HG02623 (cell line): ENCODE results near the gene CHN2.
"Not testable (repeated sequence)": the region's sequence is repeated elsewhere in the genome, so short reads cannot be mapped to it uniquely, and the experiment has no call there.

Experiments
- ATAC-seq: cut with Tn5 transposase; IDR thresholded peaks from one replicate; pipeline ENCODE4 v1.9.1; 2021; ENCODE audit warnings: moderate library complexity; ENCODE audit not compliant: unreplicated experiment

The CHN2 gene

DNA sequence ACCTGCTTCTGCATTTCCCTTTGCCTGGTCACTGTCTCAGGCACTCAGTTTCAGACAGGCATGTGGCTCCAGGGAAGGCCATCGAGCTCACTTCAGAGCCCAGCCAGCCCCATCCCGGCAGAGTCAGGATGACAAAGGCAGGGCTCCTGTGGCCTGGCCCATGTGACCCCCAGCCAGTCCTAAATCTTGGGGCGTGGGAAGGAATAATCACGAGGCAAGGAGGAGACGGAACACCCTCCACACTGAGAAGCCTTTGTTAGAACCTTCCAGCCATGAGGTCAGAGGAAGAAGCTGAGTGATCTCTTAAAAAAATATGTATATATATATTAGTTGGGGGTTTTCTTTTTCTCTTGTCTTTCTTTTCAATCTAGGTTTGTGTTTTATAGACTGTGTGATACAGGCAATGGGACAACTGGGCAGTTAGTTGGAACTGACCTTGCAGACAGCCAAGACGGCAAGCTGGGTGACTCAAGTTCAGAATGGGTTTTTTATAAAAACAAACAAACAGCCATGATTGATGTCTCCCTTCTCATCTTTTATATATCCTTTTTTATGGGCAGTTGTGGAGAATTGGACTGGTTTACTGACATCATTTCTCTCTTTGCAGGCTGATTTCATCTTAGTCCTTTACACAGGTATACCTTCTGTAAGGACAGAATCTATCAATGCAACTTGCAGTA is 60.8 kb downstream of the CHN2 start:
- ATAC-seq, result no peak

DNA sequence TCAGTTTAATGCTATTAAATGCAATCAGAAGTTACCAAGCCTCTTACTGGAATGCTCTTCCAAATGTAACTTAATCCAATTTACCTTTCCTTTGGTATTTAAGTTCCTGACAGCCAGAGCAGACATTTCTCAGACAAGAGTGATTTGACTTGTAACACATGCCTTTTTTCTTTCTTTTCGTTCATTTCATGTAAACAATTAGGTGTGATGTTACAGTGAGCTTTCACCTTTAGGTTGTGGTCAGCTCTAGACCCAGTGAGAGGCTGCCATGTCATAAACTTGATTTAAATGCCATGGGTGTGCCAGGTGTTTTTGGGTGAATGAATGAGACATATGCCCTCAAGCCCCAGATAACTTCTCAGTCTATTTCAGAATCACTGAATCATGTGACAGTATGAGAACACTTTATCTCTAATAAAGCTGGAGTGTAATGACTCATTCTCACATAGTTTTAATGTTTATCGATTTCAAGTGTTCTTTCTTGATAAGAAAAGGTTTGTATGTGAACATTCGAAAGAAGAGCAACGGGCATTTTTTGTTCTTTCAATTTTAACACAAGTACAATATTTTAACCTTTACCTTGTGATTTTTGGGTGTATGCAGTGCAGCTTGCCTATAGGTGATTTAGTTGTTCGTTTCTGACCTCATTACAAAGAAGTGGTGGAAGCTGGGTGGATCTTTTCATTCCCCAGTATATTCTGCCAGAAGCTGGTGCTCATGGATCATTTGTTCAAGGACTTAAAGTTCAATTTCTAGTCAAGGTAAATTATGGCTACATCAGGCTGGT is 61.5 kb downstream of the CHN2 start:
- no peak for ATAC-seq

DNA sequence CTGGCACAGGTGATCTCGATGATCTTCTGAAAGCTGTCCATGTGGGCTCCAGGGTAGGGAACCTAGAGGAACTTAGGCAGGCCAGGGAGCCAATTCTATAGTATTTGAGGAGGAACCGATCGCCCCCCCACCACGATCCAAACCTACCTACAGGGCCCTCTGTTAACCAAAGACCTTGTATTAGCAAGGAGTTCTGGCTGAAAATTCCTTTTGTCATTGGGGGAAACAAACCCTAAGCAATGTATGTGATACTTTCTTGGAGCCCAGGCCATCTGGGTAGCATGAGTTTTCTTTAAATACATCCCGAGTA is 62.1 kb downstream of the CHN2 start:
- ATAC-seq, result no peak

DNA sequence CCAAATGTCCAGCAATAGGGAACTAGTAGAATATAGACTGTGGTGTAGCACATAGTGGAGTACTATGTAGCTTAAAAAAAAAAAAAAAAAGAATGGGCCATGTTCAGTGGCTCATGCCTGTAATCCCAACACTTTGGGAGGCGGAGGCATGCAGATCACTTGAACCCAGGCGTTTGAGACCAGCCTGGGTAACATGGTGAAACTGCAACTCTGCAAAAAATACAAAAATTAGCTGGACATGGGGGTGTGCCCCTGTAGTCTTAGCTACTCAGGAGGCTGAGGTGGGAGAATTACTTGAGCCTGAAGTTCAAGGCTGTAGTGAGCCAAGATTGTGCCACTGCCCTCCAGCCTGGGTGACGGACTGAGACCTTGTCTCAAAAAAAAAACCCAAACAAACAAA is 64.4 kb downstream of the CHN2 start:
- ATAC-seq, result no peak

DNA sequence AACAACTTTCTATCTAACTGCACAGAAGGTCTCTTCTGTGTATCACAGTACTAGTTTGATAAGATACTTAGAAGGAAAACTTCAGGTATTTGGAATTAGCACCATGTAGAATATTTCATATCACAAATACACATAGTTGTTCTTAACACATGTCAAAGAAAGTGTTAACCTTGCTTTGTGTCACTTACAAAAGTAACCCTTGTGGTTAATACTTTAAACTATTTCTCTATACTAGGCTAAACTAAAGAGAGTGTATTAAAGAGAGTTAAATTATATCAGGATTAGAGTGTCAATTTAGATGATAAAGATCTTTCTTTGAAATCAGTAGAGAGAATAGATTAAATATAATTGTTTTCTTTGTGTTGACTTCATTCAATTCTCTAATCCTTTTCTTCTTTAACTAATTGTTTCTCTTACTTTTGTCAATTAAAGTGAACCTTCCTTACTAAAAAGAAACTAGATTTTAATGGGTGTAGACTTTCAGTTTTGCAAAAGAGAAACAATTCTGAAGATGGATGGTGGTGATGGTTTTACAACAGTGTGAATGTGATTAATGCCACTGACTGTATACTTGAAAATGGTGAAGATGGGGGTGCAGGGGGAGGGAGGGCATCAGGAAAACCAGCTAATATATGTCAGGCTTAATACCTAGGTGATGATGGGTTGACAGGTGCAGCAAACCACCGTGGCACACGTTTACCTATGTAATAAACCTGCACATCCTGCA is 67.8 kb downstream of the CHN2 start:
- no peak for ATAC-seq

DNA sequence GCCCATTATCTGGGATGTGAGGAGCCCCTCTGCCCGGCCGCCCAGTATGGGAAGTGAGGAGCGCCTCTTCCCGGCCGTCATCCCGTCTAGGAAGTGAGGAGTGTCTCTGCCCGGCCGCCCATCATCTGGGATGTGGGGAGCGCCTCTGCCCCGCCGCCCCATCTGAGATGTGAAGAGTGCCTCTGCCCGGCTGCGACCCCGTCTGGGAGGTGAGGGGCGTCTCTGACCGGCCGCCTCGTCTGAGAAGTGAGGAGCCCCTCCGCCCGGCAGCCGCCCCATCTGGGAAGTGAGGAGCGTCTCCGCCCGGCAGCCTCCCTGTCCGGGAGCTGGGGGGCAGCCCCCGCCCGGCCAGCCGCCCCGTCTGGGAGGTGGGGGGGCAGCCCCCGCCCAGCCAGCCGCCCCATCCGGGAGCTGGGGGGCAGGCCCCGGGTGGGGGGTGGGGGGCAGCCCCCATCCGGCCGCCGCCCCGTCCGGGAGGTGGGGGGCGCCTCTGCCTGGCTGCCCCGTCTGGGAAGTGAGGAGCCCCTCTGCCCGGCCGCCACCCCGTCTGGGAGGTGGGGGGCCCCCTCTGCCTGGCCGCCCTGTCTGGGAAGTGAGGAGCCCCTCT is 69.1 kb downstream of the CHN2 start:
- ATAC-seq, result not testable (repeated sequence)

DNA sequence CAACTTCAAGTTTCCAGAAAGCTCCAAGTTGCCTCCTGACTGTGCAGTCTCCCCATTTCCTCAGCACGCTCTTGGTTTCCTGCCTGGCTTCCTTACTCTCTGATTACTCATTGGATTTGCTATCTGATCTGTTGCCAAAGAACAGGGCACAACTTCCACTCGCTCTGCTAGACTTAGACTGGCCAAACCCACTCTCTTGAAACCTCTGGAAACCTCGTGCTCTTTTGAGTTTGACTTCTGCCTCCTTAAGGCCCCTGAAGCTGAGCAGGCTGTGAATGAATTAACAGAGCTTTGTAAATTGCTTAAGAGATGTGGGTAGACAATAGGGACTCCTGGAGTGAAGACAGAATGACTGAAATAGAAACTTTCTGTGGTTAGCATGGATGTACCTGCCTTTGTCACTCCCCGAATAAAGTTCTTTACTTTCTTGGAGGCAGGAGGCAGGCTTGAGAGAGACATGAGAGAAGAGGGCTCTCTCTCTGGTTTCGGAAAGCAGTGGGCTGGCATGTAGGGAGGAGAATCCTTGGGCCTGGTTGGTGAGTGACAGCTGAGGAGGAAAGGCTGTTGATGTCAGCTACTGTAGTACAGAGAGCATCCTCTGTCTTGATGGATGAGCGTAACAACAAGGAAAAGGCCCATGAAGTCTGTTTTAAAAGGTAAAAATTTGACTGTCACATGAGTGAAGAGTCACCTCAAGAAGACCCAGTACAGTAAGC is 70.8 kb downstream of the CHN2 start:
- no peak for ATAC-seq

DNA sequence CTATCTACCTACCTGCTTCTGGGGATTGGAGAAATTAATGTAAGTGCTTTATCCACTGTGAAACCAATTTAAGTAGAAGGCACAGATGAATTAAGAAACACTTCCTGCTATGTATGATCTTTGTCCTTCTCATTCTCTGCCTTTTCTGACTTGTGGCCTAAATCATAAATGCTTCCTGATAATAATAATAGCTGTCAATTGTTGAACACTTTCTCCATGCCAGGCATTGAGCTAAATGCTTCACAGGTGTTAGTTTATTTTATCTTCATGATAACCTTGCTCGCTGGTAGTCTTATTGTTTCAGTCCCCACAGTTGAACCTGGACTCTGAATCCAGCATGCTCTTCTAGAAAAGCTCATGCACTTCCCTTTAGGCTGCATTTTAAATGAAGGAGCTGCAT is 75.4 kb downstream of the CHN2 start:
- ATAC-seq, result no peak

DNA sequence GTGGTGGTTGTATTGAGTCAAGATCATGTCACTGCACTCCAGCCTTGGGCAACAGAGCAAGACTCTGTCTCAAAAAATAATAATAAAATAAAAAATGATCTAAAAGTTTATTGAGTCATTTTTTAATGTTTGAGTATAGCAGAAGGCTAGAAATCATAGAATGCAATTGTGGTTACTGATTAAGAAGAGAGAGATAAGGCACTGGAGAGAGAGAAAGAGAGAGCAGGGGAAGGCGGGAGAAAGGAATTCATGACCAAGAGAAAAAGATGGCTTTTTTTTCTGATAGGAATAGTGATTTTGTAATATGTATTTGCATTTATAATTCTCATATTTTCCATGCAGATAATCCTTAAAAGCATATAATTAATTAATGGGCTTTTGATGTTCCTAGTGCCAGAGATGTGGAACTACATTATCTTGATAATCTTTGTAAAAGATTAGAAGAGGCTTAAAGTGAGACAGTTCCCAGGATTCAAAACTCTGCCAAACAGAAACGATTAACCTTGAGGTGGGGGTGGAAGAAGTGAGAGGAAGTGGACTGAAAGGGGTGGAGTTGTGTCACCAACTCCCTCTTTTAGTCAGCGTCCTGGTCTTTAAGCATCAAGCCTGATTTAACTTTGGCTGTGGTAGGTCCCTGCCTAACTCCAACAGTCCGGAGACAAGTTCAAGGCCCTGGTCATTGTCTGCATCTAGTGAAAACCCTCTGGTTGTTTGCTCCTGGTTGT is 76.2 kb downstream of the CHN2 start:
- ATAC-seq, result no peak

DNA sequence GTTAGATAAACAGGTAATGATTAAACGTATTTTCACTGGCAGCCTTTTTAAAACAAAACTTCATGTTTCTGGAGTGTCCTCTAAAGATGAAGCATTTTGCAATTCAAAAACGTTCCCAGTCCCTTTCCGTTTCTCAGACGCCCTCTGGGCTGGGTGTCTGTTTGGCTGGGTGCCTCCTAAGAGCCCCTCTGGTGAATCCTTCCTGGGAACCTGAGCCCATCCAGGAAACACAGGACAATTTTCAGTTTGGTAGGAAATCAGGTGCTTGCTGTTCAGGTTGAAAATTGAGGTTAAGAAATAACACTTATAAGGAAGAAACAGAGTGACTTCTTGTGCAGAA is 76.7 kb downstream of the CHN2 start:
- no peak for ATAC-seq

DNA sequence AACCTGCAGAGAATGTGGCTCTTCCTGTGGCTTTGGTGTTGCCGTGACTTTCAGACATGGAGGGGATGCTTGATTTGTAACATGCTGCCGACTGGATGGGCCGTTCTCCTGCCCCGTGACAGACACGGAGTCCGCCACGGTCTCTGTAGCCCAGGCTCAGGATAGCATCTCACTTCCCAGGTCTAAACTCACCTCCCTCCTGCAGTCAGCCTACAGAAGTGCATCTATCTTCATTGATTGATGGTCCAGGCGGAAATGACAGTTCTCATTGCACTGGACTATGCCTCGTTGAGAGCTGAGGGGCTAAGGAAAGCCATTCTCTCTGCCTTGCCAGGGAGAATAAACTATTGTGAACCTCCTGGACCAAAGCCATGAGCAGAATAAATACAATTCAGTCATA is 77.5 kb downstream of the CHN2 start:
- no peak for ATAC-seq

DNA sequence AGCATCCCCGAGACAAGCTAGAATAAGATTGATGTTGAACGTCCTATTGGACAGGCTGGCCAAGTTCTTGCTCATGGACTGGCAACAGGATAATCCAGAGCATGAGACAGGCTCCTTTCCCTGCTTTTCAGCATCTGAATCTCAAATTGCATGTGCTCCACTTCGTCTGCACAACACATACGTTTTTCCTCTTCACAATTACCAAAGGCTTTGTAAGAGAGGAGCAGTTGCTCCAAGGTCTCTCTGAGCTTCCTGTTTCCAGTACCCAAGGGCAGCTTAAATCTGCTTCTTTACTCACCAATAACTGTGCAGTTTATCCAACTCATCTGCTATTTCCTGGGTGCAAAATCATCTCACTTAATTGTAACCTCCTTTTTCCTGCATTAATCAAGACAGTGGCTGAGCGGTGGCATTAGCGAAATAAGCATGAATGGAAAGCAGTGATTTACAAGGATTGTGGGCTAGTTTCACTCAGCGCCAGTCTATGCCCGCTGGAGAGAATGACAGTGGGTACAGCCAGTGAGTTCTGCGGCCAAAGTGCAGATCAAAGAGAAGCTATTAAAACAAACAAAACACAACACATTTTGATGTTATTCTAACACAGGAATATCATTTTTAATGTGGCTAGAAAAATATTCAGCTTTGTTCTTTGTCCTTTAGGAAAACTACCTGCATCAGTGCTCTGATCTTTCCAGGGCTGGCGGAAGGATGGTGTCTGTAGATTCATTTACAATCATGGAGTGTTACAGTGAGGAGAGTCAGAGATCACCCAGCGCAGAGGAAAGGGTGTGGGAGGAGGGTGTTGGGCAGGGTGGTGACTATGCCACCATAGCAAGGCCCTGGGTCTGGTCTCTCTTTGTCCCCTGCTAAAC is 79.8 kb downstream of the CHN2 start:
- ATAC-seq, result no peak

DNA sequence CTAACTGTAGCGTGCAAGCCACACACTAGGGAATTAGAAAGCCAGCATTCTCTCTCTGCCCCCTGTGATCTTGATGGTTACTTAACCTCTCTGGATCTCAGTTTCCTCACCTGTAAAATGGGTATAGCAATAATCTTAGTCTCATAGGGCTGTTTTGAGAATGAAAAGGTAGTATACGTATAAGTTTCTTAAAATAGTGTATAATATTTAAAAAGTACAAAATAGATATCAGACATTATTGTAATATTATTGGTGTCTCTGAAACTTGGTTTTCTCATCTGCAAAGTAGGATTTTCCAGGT is 80.4 kb downstream of the CHN2 start:
- ATAC-seq, result no peak

DNA sequence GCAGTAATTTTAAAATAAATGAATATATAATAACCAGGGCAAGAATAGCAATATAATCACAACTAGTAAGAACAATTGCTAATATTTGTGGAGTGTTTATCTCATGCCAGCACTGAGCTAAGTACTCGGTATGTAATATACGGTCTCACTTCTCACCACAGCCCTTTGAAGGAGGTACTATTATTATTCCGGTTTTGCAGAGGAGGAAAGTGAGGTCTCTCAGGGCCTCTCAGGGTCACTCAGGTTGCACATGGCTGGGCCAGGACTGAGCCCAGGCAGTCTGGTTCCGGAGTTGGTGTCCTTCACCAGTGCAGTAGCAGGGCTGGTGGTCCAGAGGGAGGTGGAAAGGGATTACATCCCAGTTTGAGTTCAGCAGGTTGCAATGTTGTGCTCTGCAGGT is 80.9 kb downstream of the CHN2 start:
- ATAC-seq, result no peak

DNA sequence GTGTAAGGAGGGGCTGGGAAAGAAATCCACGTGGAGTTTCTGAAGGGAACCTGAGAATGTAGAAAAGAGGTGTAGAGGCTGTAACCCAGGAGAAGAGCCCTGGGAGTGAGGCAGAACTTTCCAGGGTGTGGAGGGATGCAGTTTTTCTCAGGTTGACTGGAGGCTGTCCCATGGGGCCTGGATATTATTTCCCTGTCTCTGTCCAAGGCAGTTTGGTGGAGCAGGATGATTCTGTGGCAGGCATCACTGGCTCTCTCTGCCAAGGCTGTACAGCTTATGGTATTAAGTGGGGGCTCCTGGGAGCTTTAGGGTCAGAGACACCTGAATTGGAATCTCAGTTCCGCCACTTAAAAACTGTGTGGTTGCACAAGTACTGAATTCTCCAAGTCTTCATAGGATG is 81.6 kb downstream of the CHN2 start:
- no peak for ATAC-seq

DNA sequence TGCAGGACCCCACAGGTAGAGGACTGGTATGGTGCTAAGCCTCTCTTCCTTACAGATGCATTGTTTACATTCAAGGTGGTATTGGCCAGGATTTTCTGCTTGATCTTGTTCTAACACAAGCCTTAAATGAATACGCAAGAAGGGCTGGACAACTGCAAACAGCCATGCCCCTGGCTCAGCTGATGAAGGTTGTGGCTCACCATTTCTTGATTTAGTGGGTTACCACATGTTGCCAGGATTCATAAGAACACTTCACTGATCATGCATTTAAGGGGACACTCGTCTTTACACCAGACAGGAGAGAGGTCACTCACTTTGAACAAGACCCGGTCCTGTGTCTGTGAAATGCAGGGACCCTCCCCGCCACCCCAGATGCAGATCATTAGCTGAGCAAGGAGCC is 82.2 kb downstream of the CHN2 start:
- no peak for ATAC-seq

DNA sequence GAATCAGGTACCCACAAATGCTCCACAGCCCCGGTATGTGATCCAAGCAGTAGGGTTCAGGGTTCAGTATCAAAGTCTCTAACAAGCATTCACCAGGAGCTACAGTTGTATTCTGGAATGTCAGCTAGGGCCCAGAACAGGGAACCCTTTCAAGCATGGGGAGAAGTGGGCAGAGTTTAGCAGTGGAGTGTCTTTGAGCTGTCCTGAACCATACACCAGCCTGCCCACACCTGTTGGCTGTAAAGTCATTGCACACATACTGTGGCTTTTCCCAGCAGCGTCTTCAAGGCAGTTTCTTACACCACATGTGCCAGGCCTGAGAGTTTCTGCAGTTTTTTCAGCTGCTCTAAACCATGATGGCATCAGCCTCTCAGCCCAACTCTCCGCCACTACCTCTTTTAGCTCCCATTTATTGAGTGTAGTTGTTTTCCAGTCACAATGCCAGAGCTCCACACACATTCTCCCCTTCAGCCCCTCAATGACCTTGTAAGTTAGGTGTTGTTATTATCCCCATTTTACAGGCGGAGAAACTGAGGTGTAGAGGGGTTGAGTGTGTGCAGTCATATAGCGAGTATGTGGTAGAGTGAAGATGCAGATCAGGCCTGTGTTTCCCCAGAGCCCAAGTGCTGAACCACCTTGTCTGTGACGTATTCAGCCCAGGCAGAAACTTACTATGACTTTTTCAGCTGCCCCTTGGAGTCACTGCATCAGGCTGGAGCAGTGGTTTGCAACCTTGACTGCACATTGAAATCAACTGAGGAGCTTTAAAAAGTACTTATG is 83.1 kb downstream of the CHN2 start:
- no peak for ATAC-seq

DNA sequence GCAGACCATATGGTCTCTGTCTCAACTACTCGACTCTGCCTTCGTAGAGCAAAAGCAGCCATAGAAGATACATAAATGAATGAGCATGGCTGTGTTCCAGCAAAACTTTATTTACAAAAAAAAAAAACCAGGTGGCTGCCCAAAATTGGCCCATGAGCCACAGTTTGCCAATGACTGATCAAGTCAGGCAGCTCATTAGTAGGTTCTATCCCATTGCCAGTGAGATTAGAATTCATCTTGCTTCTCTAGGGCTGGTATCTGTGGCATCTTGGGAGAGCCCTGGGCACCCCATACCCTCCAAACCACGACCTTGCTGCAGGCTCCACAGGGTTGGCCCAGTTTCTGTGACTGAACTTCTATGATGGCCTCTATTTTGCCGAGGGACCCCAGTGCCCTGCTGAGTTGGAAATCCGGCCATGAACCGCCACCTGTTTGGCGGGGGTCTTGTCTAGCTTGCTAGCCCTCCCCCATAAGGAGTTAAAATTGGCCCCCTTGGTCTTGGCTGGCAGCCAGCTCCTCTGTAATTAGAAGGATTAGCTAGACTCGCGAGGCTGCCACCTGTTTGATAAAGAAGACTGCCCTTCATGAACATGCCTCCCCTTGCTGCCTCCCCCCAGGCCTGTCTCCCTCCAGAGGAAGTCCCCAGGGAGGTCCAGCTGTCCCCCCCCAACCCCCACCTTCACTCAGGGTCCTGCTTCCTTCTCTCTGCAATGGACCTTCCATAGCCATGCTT is 83.9 kb downstream of the CHN2 start:
- no peak for ATAC-seq
